HL-60 (cell line): ENCODE results near the gene NLGN3.

Experiments
- TF ChIP-seq, protein P1 (sequence below): IDR thresholded peaks from one replicate; pipeline ENCODE4 v1.5.1; 2011; ENCODE audit warnings: low read length, control low read depth, inconsistent platforms; ENCODE audit not compliant: insufficient read depth
- TF ChIP-seq, protein P2 (sequence below): IDR thresholded peaks from 2 replicates; pipeline ENCODE4 v1.6.1; 2012; ENCODE audit warnings: low read depth; ENCODE audit not compliant: insufficient replicate concordance

DNA sequence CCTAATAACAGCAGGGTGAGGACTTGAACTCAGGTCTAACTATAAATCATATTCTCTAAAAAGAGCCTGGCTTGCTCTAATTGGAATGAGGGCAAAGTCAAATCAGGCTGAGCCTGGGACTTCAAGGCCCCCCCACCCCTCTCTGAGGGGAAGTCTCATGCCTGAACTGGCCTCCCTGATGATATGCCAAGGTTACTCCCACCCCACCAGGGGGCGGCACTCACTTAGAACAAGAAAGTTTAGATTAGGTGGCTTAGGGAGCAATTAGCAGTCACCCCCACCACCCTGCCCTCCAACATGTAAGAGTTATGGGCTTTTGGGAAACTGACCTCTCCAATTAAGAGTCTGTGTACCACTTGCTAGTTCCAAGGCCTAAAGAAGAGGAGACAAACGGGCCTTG lies 46.3 kb upstream of the NLGN3 start:
- TF ChIP-seq, protein P1, sequence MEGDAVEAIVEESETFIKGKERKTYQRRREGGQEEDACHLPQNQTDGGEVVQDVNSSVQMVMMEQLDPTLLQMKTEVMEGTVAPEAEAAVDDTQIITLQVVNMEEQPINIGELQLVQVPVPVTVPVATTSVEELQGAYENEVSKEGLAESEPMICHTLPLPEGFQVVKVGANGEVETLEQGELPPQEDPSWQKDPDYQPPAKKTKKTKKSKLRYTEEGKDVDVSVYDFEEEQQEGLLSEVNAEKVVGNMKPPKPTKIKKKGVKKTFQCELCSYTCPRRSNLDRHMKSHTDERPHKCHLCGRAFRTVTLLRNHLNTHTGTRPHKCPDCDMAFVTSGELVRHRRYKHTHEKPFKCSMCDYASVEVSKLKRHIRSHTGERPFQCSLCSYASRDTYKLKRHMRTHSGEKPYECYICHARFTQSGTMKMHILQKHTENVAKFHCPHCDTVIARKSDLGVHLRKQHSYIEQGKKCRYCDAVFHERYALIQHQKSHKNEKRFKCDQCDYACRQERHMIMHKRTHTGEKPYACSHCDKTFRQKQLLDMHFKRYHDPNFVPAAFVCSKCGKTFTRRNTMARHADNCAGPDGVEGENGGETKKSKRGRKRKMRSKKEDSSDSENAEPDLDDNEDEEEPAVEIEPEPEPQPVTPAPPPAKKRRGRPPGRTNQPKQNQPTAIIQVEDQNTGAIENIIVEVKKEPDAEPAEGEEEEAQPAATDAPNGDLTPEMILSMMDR = peak; percentile 32
- TF ChIP-seq, protein P2, sequence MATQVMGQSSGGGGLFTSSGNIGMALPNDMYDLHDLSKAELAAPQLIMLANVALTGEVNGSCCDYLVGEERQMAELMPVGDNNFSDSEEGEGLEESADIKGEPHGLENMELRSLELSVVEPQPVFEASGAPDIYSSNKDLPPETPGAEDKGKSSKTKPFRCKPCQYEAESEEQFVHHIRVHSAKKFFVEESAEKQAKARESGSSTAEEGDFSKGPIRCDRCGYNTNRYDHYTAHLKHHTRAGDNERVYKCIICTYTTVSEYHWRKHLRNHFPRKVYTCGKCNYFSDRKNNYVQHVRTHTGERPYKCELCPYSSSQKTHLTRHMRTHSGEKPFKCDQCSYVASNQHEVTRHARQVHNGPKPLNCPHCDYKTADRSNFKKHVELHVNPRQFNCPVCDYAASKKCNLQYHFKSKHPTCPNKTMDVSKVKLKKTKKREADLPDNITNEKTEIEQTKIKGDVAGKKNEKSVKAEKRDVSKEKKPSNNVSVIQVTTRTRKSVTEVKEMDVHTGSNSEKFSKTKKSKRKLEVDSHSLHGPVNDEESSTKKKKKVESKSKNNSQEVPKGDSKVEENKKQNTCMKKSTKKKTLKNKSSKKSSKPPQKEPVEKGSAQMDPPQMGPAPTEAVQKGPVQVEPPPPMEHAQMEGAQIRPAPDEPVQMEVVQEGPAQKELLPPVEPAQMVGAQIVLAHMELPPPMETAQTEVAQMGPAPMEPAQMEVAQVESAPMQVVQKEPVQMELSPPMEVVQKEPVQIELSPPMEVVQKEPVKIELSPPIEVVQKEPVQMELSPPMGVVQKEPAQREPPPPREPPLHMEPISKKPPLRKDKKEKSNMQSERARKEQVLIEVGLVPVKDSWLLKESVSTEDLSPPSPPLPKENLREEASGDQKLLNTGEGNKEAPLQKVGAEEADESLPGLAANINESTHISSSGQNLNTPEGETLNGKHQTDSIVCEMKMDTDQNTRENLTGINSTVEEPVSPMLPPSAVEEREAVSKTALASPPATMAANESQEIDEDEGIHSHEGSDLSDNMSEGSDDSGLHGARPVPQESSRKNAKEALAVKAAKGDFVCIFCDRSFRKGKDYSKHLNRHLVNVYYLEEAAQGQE = no peak
